ENCODE data around the gene PSME2.

The PSME2 gene

GRCh38 chr14:24149302-24149969 lies 3.0 kb upstream of the PSME2 start:
- Histone ChIP-seq H3K79me1 (ENCODE audit: low read length) (peaks cover 20% of the 10 kb centered on the region), H3K4me2 (ENCODE audit: low read length) (no peak overlapping the region), H3K4ac (ENCODE audit: low read depth, low read length) (no peak overlapping the region), H3K4me3 (ENCODE audit: low read length) (no peak overlapping the region), H4K8ac (ENCODE audit: low read depth, low read length) (no peak overlapping the region), H3K18ac (ENCODE audit: low read length) (no peak overlapping the region), H3K79me2 (ENCODE audit: control insufficient read depth, insufficient read depth, low read length) (peaks cover 16% of the 10 kb centered on the region), H3K23ac (ENCODE audit: low read length) (no peak overlapping the region), H2AK5ac (ENCODE audit: low read length) (no peak overlapping the region), H4K5ac (ENCODE audit: low read length) (no peak overlapping the region), H3K56ac (ENCODE audit: low read length) (no peak overlapping the region), H3K9ac (ENCODE audit: low read length) (no peak overlapping the region), H2BK5ac (ENCODE audit: low read length) (no peak overlapping the region), H3K36me3 (ENCODE audit: control insufficient read depth, insufficient read depth, low read length) (peaks cover 12% of the 10 kb centered on the region), H3K27me3 (ENCODE audit: insufficient read depth, low read length, poor library complexity) (no peaks in the 10 kb centered on the region), H3K4me1 (ENCODE audit: control insufficient read depth, low read depth, low read length) (peaks cover 8% of the 10 kb centered on the region), H2BK15ac (replicated peaks; ENCODE audit: low read depth) (no peak overlapping the region), H2BK120ac (ENCODE audit: low read depth, low read length) (no peak overlapping the region), H3K27ac (ENCODE audit: low read depth, low read length) (no peak overlapping the region)
- WGBS (ENCODE audit: extremely low coverage, insufficient coverage, low lambda C conversion rate) = no CpG with 5 or more reads among the region's 3 CpGs
- DNase-seq = no peak

DNA sequence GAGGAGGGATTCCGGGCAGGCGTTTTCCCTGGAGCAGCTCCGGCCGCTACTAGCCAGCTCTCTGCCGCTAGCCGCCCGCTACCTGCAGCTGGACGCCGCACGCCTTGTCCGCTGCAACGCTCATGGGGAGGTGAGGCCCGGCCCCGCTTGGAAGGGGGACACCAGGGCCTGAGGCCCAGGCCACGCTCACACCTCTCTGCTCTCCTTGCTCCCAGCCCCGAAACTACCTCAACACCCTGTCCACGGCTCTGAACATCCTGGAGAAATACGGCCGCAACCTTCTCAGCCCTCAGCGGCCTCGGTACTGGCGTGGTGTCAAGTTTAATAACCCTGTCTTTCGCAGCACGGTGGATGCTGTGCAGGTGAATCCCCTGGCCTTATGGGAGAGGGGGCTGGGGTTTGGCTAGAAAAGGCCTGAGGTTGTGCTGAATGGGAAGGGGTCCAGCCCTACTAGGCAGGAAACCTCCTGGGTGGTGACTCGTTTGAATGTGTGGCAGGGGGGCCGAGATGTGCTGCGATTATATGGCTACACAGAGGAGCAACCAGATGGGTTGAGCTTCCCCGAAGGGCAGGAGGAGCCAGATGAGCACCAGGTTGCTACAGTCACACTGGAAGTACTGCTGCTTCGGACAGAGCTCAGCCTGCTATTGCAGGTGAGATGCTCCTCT lies 1.5 kb upstream of the PSME2 start:
- Histone ChIP-seq H3K23ac (ENCODE audit: low read length) (peak overlapping the region; percentile 66), H3K36me3 (ENCODE audit: control insufficient read depth, insufficient read depth, low read length) (peaks cover 12% of the 10 kb centered on the region), H3K4me2 (ENCODE audit: low read length) (peak overlapping the region; percentile 98)

DNA sequence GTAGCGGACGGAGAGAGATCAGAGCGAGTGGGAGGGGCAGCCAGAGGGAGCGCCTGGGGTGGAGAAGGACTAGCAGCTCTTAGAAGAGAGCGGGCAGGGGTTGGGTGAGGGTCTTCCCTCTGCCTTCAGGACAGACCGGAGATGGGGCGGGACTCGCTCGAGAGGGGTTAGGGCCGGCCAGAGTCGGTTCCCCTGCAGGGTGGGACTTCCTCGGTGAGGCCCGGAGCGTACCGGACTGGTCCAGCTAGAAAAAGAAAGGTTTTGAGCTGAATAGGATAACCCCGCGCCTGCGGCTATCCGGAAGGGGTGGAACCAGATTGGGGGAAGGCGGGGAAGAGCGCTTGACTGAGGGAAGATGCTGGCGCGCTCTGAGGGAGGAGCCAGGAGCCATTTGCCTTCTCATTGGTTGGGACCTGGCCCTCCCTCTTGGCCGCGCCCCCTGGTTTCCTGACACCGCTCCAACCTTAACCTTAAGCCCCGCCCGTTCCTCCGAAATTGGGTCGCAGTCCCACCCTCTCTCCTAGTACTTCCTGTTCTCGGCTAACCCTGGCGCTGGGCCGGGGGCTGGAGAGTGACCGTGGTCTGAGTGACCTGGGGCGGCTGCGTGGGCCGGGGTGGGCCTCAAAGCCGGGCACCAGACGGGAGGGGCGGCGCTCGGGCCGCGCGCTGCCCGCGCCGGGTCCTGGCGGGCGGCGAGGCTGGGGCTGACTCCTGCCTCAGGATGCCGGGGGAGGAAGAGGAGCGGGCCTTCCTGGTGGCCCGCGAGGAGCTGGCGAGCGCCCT lies 759 bp upstream of the PSME2 start, which contains the start of gene RNF31:
Gene RNF31, plus strand, starts transcription at position 521 of the 783 bp plus-strand sequence. Its CDS starts 201 bp downstream, at position 722.
- Histone ChIP-seq H3K56ac (ENCODE audit: low read length) (peak within 1 kb of the TSS; percentile 98), H3K27ac (ENCODE audit: low read depth, low read length) (peak within 1 kb of the TSS; percentile 82), H3K4me3 (ENCODE audit: low read length) (peak within 1 kb of the TSS; percentile 96), H3K79me1 (ENCODE audit: low read length) (peaks cover 20% of the 10 kb centered on the region), H3K18ac (ENCODE audit: low read length) (peak within 1 kb of the TSS; percentile 43), H3K9ac (ENCODE audit: low read length) (peak within 1 kb of the TSS; percentile 98), H3K4ac (ENCODE audit: low read depth, low read length) (no peak within 1 kb of the TSS), H3K4me1 (ENCODE audit: control insufficient read depth, low read depth, low read length) (peaks cover 8% of the 10 kb centered on the region), H3K36me3 (ENCODE audit: control insufficient read depth, insufficient read depth, low read length) (peaks cover 12% of the 10 kb centered on the region), H4K5ac (ENCODE audit: low read length) (no peak within 1 kb of the TSS), H3K23ac (ENCODE audit: low read length) (peak within 1 kb of the TSS; percentile 66), H4K8ac (ENCODE audit: low read depth, low read length) (no peak within 1 kb of the TSS), H2AK5ac (ENCODE audit: low read length) (peak within 1 kb of the TSS; percentile 38), H3K27me3 (ENCODE audit: insufficient read depth, low read length, poor library complexity) (no peaks in the 10 kb centered on the region), H3K79me2 (ENCODE audit: control insufficient read depth, insufficient read depth, low read length) (peaks cover 16% of the 10 kb centered on the region), H3K4me2 (ENCODE audit: low read length) (peak within 1 kb of the TSS; percentile 98), H2BK15ac (replicated peaks; ENCODE audit: low read depth) (no peak within 1 kb of the TSS), H2BK5ac (ENCODE audit: low read length) (peak within 1 kb of the TSS; percentile 80), H2BK120ac (ENCODE audit: low read depth, low read length) (no peak within 1 kb of the TSS)
- WGBS (ENCODE audit: extremely low coverage, insufficient coverage, low lambda C conversion rate) = no CpG with 5 or more reads among the region's 57 CpGs
- DNase-seq = peak; percentile 99

More for the DNA sequence above, 1.5 kb upstream of the PSME2 start:
- peaks cover 20% of the 10 kb centered on the region for H3K79me1 ChIP-seq (ENCODE audit: low read length)
- no peak overlapping the region for H3K4ac ChIP-seq (ENCODE audit: low read depth, low read length)
- H3K4me1 ChIP-seq (ENCODE audit: control insufficient read depth, low read depth, low read length) = peaks cover 8% of the 10 kb centered on the region
- no peak overlapping the region for H4K8ac ChIP-seq (ENCODE audit: low read depth, low read length)
- peak; percentile 29 for DNase-seq
- H3K56ac ChIP-seq (ENCODE audit: low read length) = peak overlapping the region; percentile 92
- peak overlapping the region; percentile 78 for H3K4me3 ChIP-seq (ENCODE audit: low read length)
- no peak overlapping the region for H2BK5ac ChIP-seq (ENCODE audit: low read length)
- peaks cover 16% of the 10 kb centered on the region for H3K79me2 ChIP-seq (ENCODE audit: control insufficient read depth, insufficient read depth, low read length)
- H4K5ac ChIP-seq (ENCODE audit: low read length) = no peak overlapping the region
- H2BK120ac ChIP-seq (ENCODE audit: low read depth, low read length) = no peak overlapping the region
- H3K27me3 ChIP-seq (ENCODE audit: insufficient read depth, low read length, poor library complexity) = no peaks in the 10 kb centered on the region
- peak overlapping the region; percentile 46 for H3K27ac ChIP-seq (ENCODE audit: low read depth, low read length)
- H2AK5ac ChIP-seq (ENCODE audit: low read length) = peak overlapping the region; percentile 38
- no peak overlapping the region for H2BK15ac ChIP-seq (replicated peaks; ENCODE audit: low read depth)
- no CpG with 5 or more reads among the region's 29 CpGs for WGBS (ENCODE audit: extremely low coverage, insufficient coverage, low lambda C conversion rate)
- peak overlapping the region; percentile 98 for H3K9ac ChIP-seq (ENCODE audit: low read length)
- peak overlapping the region; percentile 43 for H3K18ac ChIP-seq (ENCODE audit: low read length)

GRCh38 chr14:24145690-24146452 lies 539 bp downstream of the PSME2 start:
- Histone ChIP-seq H3K27me3 (ENCODE audit: insufficient read depth, low read length, poor library complexity) (no peaks in the 10 kb centered on the region), H3K56ac (ENCODE audit: low read length) (peak overlapping the region; percentile 96), H3K9ac (ENCODE audit: low read length) (peak overlapping the region; percentile 92), H3K23ac (ENCODE audit: low read length) (no peak overlapping the region), H3K27ac (ENCODE audit: low read depth, low read length) (no peak overlapping the region), H2BK5ac (ENCODE audit: low read length) (peak overlapping the region; percentile 47), H3K18ac (ENCODE audit: low read length) (no peak overlapping the region), H3K79me2 (ENCODE audit: control insufficient read depth, insufficient read depth, low read length) (peaks cover 16% of the 10 kb centered on the region), H4K8ac (ENCODE audit: low read depth, low read length) (no peak overlapping the region), H2BK15ac (replicated peaks; ENCODE audit: low read depth) (no peak overlapping the region), H3K4me2 (ENCODE audit: low read length) (peak overlapping the region; percentile 98), H3K36me3 (ENCODE audit: control insufficient read depth, insufficient read depth, low read length) (peaks cover 3% of the 10 kb centered on the region), H3K4me1 (ENCODE audit: control insufficient read depth, low read depth, low read length) (peaks cover 8% of the 10 kb centered on the region), H2BK120ac (ENCODE audit: low read depth, low read length) (no peak overlapping the region), H2AK5ac (ENCODE audit: low read length) (no peak overlapping the region), H4K5ac (ENCODE audit: low read length) (no peak overlapping the region), H3K79me1 (ENCODE audit: low read length) (peaks cover 22% of the 10 kb centered on the region), H3K4me3 (ENCODE audit: low read length) (peak overlapping the region; percentile 64), H3K4ac (ENCODE audit: low read depth, low read length) (no peak overlapping the region)
- no CpG with 5 or more reads among the region's 9 CpGs for WGBS (ENCODE audit: extremely low coverage, insufficient coverage, low lambda C conversion rate)
- DNase-seq = no peak

- H3K18ac ChIP-seq (ENCODE audit: low read length) = no peak overlapping the region
- no peak overlapping the region for H3K27ac ChIP-seq (ENCODE audit: low read depth, low read length)
- H4K5ac ChIP-seq (ENCODE audit: low read length) = no peak overlapping the region
- peaks cover 1% of the 10 kb centered on the region for H3K36me3 ChIP-seq (ENCODE audit: control insufficient read depth, insufficient read depth, low read length)
- no peaks in the 10 kb centered on the region for H3K27me3 ChIP-seq (ENCODE audit: insufficient read depth, low read length, poor library complexity)
- H3K4ac ChIP-seq (ENCODE audit: low read depth, low read length) = no peak overlapping the region
- H3K4me3 ChIP-seq (ENCODE audit: low read length) = no peak overlapping the region
- WGBS (ENCODE audit: extremely low coverage, insufficient coverage, low lambda C conversion rate) = no CpG with 5 or more reads among the region's 2 CpGs
- H3K79me1 ChIP-seq (ENCODE audit: low read length) = peaks cover 22% of the 10 kb centered on the region
- H3K4me1 ChIP-seq (ENCODE audit: control insufficient read depth, low read depth, low read length) = peaks cover 8% of the 10 kb centered on the region
- no peak overlapping the region for H3K23ac ChIP-seq (ENCODE audit: low read length)
- H2BK120ac ChIP-seq (ENCODE audit: low read depth, low read length) = no peak overlapping the region
- no peak overlapping the region for H4K8ac ChIP-seq (ENCODE audit: low read depth, low read length)
- peak overlapping the region; percentile 92 for H3K9ac ChIP-seq (ENCODE audit: low read length)
- no peak overlapping the region for H2BK5ac ChIP-seq (ENCODE audit: low read length)
- no peak overlapping the region for H2AK5ac ChIP-seq (ENCODE audit: low read length)
- DNase-seq = no peak
- H3K4me2 ChIP-seq (ENCODE audit: low read length) = no peak overlapping the region
- peaks cover 19% of the 10 kb centered on the region for H3K79me2 ChIP-seq (ENCODE audit: control insufficient read depth, insufficient read depth, low read length)
- peak overlapping the region; percentile 40 for H3K56ac ChIP-seq (ENCODE audit: low read length)
- no peak overlapping the region for H2BK15ac ChIP-seq (replicated peaks; ENCODE audit: low read depth)
Observed at GRCh38 chr14:24145219-24145618, 1.2 kb downstream of the PSME2 start.
